ENCODE data around the gene IL1RAP. TPM values are rescaled to one million over a fixed set of nuclear protein-coding genes. Genes with fewer than 3 reads are reported as not detected.

The IL1RAP gene
- total and polyA plus RNA-seq, 9 of the 15 experiments (the other 6 are each of a cell fraction or from before 2014, with no cell fraction given) = 0.23 to 1.8 (median 0.88) TPM

GRCh38 chr3:190542846-190543245 is 29.0 kb downstream of the IL1RAP start (continued):
- no peak for TF ChIP-seq ZNF696 (CRISPR knock-in tag; conservative IDR thresholded peaks at IDR 0.05)
- no peak for TF ChIP-seq ZNF740 (CRISPR knock-in tag; IDR thresholded peaks at IDR 0.05)
- TF ChIP-seq ZNF740 (tag; IDR thresholded peaks at IDR 0.05) = no peak

- in situ Hi-C loops (cut with MboI) = no loop called here
- H3K36me3 ChIP-seq (ENCODE audit: control insufficient read depth, insufficient read depth, low read length) = no peaks in the 10 kb centered on the region
- FAIRE-seq = no peak
- TF ChIP-seq PML (IDR thresholded peaks at IDR 0.05; ENCODE audit: low read length) = no peak
- no peak for TF ChIP-seq ARID2 (IDR thresholded peaks at IDR 0.05)
- TF ChIP-seq CREB5 (CRISPR knock-in tag; IDR thresholded peaks at IDR 0.05) = no peak
- TF ChIP-seq CTCFL (IDR thresholded peaks at IDR 0.05; ENCODE audit: borderline replicate concordance, insufficient read depth, low read depth, low read length, poor library complexity, severe bottlenecking) = no peak
- TF ChIP-seq ZNF41 (CRISPR knock-in tag; conservative IDR thresholded peaks at IDR 0.05) = no peak
- TF ChIP-seq YY1 (IDR thresholded peaks at IDR 0.05; ENCODE audit: borderline replicate concordance in 1 of 3, control insufficient read depth in 1 of 3, extremely low read depth in 1 of 3, insufficient read depth in 3 of 3, insufficient read length in 1 of 3, insufficient replicate concordance in 2 of 3, low read depth in 1 of 3, low read length in 2 of 3) = no peak
- TF ChIP-seq U2AF2 (optimal IDR thresholded peaks at IDR 0.05; ENCODE audit: low read depth, low read length) = no peak
- TF ChIP-seq TOE1 (IDR thresholded peaks at IDR 0.05; ENCODE audit: borderline replicate concordance) = no peak
- TF ChIP-seq TOE1 (CRISPR knock-in tag; IDR thresholded peaks at IDR 0.05; ENCODE audit: borderline replicate concordance, low read depth) = no peak
- TF ChIP-seq ZFP30 (CRISPR knock-in tag; IDR thresholded peaks at IDR 0.05; ENCODE audit: borderline replicate concordance) = no peak
- TF ChIP-seq RBM15 (IDR thresholded peaks at IDR 0.05; ENCODE audit: insufficient read depth, low read length) = no peak
Observed at GRCh38 chr3:190543671-190544070, 29.8 kb downstream of the IL1RAP start.

More at GRCh38 chr3:190543671-190544070, 29.8 kb downstream of the IL1RAP start:
- Histone ChIP-seq H3K9me1 (ENCODE audit: control insufficient read depth, insufficient read depth, low read length) (no peaks in the 10 kb centered on the region), H3K9ac (ENCODE audit: insufficient read depth in 1 of 2, low read depth in 2 of 2, low read length in 2 of 2) (no peak overlapping the region), H2AFZ (ENCODE audit: low read depth, low read length) (no peak overlapping the region), H3K4me3 (no peak overlapping the region), H4K20me1 (replicated peaks; ENCODE audit: control insufficient read depth, insufficient read depth, low read length) (no peaks in the 10 kb centered on the region), H3K27me3 (ENCODE audit: control insufficient read depth in 2 of 2, insufficient read depth in 2 of 2, low read length in 2 of 2) (no peaks in the 10 kb centered on the region), H3K27ac (ENCODE audit: extremely low read depth, low read depth, low read length) (no peak overlapping the region), H3K4me2 (ENCODE audit: insufficient read depth, low read length) (no peak overlapping the region), H3K79me2 (ENCODE audit: control insufficient read depth, insufficient read depth, low read length) (no peaks in the 10 kb centered on the region), H3K9me3 (replicated peaks; ENCODE audit: control insufficient read depth, insufficient read depth, low read depth, low read length) (0 out of 2 replicates have a peak, but pooled peaks cover under 1% of the 10 kb centered on the region), H3K4me1 (replicated peaks in 1 of 2; ENCODE audit: control insufficient read depth in 2 of 2, insufficient read depth in 2 of 2, low read length in 2 of 2) (no peaks in the 10 kb centered on the region)
- ChIA-PET CTCF (ENCODE audit: low intra/inter-chr PET ratio) (no interaction called here), POLR2A (no interaction called here)
- no peak for DNase-seq (ENCODE audit: extremely low read depth in 1 of 4, low spot score in 3 of 4)
- intact Hi-C loops (cut with micrococcal nuclease) = no loop called here
- no TSS peak for BruUV-seq (replicated peaks)
- 0% methylated on average over 4 of the region's 4 CpGs for WGBS (ENCODE audit: insufficient coverage, low coverage, missing lambda C conversion rate)
- ATAC-seq = no peak
